PFSK-1 (cell line): Measurements from ENCODE around the gene MAFF.

ENCODE experiments used
- FOXP2 ChIP-seq: optimal IDR thresholded peaks from 2 replicates; pipeline ENCODE3; 2011; ENCODE audit warnings: borderline replicate concordance, control low read depth, inconsistent platforms; ENCODE audit not compliant: insufficient read depth; ENCODE audit errors: extremely low read length, extremely low read depth
- POLR2AphosphoS5 ChIP-seq: IDR thresholded peaks from 2 replicates; pipeline ENCODE4 v1.6.1; 2012; ENCODE audit warnings: low read depth, mild to moderate bottlenecking, control low read depth, low read length, moderate library complexity
- SIN3A ChIP-seq: IDR thresholded peaks from 2 replicates; pipeline ENCODE4 v1.6.1; 2012; ENCODE audit warnings: mild to moderate bottlenecking, low read length, moderate library complexity, borderline replicate concordance; ENCODE audit not compliant: insufficient read depth
- TAF1 ChIP-seq: IDR thresholded peaks from 2 replicates; pipeline ENCODE4 v1.6.1; 2012; ENCODE audit warnings: low read length, control low read depth, borderline replicate concordance; ENCODE audit not compliant: insufficient read depth
- TF ChIP-seq, protein P1 (sequence below), 2 experiments: IDR thresholded peaks; 2 replicates each; pipeline versions ENCODE4 v1.6.1 to v1.8.0; 2011 to 2012; ENCODE audit warnings: low read depth in 2 of 2, low read length in 2 of 2, control low read depth in 1 of 2, inconsistent platforms in 1 of 2, mild to moderate bottlenecking in 1 of 2, moderate library complexity in 1 of 2; ENCODE audit not compliant: insufficient read depth in 1 of 2

MAFF gene

GRCh38 chr22:38247713-38248112 lies 45.9 kb downstream of the MAFF start:
- TF ChIP-seq POLR2AphosphoS5 (no peak), FOXP2 (no peak), TAF1 (no peak), SIN3A (no peak)
- TF ChIP-seq, protein P1, sequence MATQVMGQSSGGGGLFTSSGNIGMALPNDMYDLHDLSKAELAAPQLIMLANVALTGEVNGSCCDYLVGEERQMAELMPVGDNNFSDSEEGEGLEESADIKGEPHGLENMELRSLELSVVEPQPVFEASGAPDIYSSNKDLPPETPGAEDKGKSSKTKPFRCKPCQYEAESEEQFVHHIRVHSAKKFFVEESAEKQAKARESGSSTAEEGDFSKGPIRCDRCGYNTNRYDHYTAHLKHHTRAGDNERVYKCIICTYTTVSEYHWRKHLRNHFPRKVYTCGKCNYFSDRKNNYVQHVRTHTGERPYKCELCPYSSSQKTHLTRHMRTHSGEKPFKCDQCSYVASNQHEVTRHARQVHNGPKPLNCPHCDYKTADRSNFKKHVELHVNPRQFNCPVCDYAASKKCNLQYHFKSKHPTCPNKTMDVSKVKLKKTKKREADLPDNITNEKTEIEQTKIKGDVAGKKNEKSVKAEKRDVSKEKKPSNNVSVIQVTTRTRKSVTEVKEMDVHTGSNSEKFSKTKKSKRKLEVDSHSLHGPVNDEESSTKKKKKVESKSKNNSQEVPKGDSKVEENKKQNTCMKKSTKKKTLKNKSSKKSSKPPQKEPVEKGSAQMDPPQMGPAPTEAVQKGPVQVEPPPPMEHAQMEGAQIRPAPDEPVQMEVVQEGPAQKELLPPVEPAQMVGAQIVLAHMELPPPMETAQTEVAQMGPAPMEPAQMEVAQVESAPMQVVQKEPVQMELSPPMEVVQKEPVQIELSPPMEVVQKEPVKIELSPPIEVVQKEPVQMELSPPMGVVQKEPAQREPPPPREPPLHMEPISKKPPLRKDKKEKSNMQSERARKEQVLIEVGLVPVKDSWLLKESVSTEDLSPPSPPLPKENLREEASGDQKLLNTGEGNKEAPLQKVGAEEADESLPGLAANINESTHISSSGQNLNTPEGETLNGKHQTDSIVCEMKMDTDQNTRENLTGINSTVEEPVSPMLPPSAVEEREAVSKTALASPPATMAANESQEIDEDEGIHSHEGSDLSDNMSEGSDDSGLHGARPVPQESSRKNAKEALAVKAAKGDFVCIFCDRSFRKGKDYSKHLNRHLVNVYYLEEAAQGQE (IDR thresholded peaks at IDR 0.05; ENCODE audit: insufficient read depth in 1 of 2, low read depth in 2 of 2, low read length in 2 of 2): no peak

- TF ChIP-seq POLR2AphosphoS5 (no peak), SIN3A (no peak), FOXP2 (no peak), TAF1 (no peak)
- TF ChIP-seq, protein P1 (IDR thresholded peaks at IDR 0.05; ENCODE audit: insufficient read depth in 1 of 2, low read depth in 2 of 2, low read length in 2 of 2): no peak
These were observed 46.5 kb downstream of the MAFF start for GRCh38 chr22:38248280-38248679.

GRCh38 chr22:38249301-38249700 lies 47.5 kb downstream of the MAFF start:
- TF ChIP-seq, protein P1 (IDR thresholded peaks at IDR 0.05; ENCODE audit: insufficient read depth in 1 of 2, low read depth in 2 of 2, low read length in 2 of 2): no peak
- TF ChIP-seq TAF1 (no peak), POLR2AphosphoS5 (no peak)

DNA sequence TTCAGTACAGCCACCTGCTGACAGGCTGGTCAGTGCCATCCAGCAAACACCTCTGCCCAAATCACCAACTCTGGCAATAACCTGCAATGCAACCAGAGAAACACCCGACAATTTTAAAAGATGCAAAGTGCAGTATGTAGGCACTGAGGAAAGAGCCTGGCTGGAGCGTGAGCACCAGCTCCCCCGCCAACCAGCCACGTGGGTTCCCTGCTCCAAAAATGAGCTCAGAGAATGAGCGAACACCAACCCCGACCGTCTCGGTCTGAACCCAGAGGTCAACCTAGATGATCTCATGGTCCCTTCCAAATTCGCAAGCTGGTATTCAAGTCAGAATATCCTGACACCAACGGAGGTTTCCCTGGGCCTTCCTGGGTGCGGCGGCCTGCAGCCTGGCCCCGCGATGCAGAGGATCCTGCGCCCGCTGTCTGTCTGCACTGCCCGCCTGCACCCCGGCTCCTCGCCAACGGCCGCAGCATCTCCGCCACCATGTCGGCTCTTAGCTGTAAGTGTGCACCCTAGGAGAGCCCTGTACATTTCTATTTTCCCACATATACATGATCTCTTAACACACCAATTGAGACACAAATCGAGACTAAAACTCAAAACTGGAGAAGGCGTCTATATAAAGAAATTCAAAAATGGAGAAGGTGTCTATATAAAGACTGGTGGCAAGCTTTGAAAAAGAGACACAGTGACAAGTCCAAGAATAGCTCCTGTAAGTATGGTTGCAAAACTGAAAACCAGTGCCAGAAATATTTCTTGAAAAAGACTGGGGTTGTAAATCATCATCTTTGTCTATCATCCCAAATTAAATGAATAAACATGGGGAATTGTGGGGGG lies 48.2 kb downstream of the MAFF start:
- TF ChIP-seq TAF1 (no peak), FOXP2 (no peak), POLR2AphosphoS5 (no peak), SIN3A (no peak)
- TF ChIP-seq, protein P1 (IDR thresholded peaks at IDR 0.05; ENCODE audit: insufficient read depth in 1 of 2, low read depth in 2 of 2, low read length in 2 of 2): no peak

DNA sequence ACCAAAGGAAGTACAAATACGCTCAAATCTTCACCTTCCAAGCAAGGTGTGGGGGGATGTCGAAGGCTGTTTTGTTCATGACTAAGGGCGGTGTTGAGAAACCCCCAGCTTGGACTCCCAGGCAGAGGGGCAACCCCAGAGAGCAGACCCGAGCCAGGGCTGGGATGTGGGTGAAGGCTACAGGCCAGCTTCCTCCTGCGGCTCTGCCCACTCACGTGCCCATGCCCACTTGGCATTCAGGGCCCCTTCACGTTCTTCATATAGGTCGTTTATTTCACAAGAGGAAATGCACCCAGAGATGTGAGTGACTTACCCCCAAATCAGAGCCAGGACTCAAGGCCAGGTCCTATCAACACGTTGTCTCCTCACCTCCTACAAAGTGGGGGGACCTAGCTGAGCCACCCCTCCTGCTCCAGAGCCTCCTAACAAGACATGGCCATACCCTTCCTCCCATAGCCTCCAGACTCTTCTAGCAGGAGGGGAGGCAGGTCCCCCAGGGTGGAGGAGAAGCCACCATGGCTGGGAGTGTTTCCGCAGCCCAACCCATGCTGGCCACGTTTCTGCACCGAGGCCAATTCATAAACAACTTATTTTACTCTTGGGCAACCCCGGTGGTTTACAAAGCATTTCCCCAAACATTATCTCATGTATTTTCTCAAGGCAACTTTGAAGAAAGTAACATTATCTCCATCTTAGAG lies 49.0 kb downstream of the MAFF start:
- TF ChIP-seq TAF1 (no peak), SIN3A (no peak), POLR2AphosphoS5 (no peak), FOXP2 (no peak)
- TF ChIP-seq, protein P1 (IDR thresholded peaks at IDR 0.05; ENCODE audit: insufficient read depth in 1 of 2, low read depth in 2 of 2, low read length in 2 of 2): no peak
